NCI-H510A treated with DMSO at 0.1 percent for 48 hours (cell line): ENCODE results near the gene LPP.
"Not testable (repeated sequence)": the region's sequence is repeated elsewhere in the genome, so short reads cannot be mapped to it uniquely, and the experiment has no call there.

Source experiments
- DNase-seq: peaks from one replicate; lab custom pipeline; 2025; lab: John Stamatoyannopoulos, UW

LPP gene, protein sequence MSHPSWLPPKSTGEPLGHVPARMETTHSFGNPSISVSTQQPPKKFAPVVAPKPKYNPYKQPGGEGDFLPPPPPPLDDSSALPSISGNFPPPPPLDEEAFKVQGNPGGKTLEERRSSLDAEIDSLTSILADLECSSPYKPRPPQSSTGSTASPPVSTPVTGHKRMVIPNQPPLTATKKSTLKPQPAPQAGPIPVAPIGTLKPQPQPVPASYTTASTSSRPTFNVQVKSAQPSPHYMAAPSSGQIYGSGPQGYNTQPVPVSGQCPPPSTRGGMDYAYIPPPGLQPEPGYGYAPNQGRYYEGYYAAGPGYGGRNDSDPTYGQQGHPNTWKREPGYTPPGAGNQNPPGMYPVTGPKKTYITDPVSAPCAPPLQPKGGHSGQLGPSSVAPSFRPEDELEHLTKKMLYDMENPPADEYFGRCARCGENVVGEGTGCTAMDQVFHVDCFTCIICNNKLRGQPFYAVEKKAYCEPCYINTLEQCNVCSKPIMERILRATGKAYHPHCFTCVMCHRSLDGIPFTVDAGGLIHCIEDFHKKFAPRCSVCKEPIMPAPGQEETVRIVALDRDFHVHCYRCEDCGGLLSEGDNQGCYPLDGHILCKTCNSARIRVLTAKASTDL

DNA sequence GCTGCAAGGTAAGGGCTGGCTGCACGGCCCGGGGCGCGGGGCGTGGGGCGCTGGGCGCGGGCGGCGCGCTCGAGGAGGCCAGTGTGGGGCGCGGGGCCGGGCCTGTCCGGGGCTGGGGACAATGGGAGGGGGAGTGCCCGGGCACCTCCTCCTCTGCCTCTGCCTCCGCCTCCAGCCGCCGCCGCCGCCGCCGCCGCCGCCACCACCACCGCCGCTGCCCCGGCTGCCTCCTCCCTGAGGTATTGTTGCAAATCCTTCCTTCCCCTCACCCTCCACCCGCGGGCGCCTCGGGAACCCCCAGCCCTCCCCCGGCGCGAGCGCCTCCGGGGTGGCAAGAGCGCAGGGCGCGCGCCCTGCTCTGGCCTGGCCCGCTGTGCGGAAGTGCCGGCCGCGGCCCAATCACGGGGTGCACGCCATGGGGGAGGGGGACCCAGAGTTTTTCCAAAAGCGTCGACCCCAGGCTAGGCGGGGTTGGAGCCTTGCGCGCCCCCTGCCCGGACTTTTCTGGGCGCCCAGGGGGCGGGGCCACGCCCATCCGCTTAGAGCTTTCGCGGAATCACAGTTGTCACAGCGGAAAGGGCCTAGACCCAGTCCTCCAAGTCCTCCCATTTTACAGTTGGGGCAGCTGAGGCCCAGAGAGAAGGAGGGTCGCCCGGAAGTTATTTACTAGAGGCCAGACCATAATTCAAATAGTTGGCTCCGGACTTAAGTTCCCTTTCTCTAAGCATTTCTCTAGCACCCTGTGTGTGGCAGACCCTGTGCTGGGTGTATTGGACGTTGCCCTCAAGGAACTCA lies at the start of gene LPP:
LPP (plus strand) TSS at position 144 of the 795 bp plus-strand sequence. CDS start 251,964 bp downstream, outside the sequence.
- peak; percentile 62 for DNase-seq

DNA sequence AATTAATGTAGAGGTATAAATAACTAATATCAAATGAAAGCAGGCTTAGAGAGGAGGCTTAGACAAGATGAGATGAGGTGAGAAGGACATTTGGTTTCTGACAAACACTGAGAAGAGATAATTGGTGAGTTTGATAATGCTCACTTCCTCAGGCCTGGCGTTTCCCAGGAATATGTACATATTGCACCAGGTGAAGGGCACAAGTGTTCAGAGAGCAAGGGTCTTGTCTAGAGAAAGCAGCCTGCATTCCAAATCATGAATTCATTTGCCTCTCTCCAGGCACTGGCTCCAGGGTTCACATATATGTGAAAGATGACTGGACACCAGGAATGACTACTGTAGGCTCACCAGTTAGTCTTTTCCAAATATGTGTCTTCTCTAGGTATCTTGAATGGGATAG lies 48.0 kb upstream of the LPP start:
- DNase-seq, result no peak

GRCh38 chr3:188106454-188106853 lies 47.5 kb upstream of the LPP start:
- no peak for DNase-seq

- no peak for DNase-seq
Observed at GRCh38 chr3:188106887-188107830, 46.8 kb upstream of the LPP start.

DNA sequence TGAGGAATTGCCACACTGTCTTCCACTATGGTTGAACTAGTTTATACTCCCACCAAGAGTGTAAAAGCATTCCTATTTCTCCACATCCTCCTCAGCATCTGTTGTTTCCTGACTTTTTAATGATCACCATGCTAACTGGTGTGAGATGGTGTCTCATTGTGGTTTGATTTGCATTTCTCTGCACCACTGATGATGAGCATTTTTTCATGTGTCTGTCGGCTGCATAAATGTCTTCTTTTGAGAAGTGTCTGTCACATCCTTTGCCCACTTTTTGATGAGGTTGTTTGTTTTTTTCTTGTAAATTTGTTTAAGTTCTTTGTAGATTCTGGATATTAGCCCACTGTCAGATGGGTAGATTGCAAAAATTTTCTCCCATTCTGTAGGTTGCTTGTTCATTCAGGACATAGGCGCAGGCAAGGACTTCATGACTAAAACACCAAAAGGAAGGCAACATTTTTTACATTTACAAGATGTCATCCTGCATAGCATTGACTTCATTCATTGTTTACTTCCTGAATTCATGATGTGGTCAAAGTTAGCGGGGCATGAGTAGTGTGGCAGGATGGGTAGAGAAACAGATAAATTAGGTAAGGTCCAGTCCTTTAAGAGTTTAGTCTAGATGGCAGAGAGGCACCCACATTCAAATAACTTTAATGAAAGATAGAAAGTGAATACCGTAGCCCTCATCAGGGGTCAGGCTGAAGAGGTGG lies 45.1 kb upstream of the LPP start:
- no peak for DNase-seq

DNA sequence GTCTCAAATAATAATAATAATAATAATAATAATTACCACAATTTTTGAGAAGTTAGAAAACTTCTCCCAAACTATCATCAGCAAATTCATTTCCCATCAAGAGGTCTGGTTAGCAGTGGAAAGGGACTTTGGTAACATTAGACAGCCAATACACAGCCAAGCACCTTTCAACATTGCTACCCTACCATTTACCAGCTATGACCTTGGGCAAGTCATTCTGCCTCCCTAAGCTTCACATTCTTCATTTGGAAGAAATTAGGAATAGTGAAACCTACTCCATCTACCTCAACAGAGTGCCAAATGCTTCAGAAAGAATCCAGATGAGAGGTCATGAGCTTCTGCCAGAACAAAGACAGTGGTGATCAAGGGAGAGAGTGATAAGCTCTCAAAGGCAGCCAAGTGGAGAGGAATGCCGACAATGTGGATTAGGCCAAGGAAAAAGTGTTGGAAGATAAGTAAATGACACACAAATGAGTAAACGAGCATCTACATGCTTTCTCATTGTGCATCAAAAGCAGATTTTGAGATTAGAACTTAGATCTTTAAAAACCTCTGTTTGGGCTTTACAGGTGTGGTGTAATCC lies 42.9 kb upstream of the LPP start:
- DNase-seq, result no peak

DNA sequence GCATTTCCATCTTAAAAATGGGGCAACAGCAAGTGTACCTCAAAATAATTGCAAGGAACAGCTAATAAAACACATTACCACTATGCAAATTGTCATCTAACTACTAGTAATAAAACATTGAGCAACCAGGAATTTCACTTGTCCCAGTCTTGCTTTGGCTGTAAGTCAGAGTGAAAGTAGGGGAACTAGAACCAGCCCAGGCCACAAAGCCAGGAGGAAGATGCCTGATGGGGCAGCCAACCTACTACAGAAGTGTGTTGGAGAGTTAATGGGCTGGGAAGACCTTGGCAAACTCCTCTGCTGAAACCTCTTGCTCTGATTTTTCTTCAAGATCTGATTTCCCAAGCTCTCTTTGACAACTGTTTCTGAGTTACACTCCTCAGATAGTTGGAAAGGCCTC lies 40.2 kb upstream of the LPP start:
- no peak for DNase-seq

DNA sequence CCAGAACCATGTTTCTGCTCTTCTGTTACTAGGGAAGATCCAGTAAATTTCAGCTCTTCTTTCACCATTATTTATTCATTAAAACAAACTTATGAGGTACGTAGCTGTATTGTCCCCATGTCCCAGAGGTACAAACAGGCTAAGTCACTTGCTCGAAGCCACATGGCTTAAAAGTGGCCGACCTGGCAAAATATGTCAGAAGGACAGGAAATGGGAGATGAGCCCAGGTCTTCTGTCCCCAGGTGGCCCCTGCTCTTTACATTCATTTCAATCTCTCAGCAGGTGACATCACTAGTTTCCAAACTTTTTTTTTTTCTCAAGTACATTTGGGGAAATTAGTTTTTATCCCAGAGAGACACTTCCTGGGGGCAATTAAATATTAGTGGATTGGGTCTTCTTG lies 34.1 kb upstream of the LPP start:
- DNase-seq, result no peak

DNA sequence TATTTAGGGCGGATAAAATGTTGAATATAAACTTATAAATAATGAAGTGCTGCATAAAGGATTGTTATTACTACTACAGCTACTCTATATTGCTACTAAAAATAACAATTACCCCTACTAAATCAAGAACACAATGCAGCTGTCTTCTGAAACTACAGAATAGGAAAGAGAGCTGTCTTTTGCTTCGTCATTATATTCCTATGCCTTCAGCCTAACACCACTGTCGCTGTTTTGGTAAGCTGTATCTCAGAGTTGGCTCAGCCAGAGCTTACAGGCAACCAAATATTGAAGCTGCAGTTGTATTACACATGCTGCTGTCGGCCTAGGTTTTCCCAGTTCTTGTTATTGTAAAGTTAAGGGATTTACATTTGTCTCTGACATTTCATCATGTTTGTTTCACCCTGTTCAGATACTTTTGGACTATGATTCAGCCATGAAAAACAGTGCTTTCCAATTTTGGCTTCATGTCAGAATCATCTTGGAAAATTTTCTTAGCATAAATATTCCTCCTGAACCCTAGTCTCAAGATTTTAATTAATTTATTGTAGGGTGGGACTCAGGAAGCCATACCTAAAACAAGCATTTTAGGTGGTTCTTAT lies 31.3 kb upstream of the LPP start:
- DNase-seq, result no peak

DNA sequence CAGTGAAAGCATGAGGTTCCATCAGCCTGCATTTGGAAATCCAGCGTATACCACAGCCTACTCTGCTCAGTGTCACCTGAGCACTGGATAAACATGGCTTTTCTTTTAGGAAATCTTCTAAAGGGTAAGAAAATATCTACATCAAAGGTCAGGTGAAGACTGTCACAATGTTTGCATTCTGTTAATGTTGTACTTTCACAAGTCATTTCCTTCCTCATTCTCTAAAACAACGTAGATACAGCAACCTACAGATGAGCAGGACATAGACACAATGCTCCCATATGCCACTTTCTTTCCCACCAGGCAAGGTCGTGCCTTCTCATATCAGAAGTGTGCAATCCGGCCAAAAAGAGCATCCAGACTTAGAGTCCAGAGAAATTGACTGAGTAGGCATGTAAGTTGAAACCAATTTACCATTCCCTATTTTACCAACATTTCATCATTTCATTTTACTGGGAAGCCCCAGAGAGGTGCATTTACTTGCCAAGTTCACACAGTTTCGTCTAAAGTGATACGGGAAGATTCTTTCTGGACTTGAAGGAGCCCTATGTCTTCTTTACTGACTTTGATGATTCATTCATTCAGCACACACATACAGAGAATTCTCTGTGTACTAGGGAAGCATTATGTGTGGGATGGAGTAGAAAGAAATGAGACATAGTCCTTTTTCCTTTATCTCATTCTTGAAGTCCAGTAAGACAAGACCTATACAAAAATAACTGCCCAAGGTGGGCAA lies 30.6 kb upstream of the LPP start:
- DNase-seq, result no peak

DNA sequence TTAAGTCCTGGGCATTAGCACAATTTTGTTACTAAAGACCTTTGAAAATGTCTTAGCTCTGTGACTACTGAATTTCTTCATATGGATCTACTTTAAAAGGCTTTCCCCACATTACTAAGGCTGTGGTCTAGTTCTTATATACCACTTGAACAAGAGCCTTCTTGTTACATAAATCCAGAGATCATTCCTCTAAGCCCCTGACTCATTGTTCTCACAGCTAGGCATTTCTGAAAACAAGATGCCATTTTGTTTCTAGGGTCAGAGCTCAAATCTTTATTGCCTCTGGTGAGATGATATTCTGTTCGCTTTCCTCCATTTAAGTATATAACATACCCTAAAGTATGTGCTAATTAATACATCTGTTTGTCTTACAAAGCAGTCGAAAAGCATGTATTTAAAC lies 29.8 kb upstream of the LPP start:
- no peak for DNase-seq

GRCh38 chr3:188125076-188125475 lies 28.9 kb upstream of the LPP start:
- no peak for DNase-seq

- DNase-seq, result no peak
Observed at GRCh38 chr3:188126276-188126675, 27.7 kb upstream of the LPP start.

- no peak for DNase-seq
Observed at GRCh38 chr3:188126934-188127333, 27.0 kb upstream of the LPP start.

GRCh38 chr3:188128905-188129304 lies 25.1 kb upstream of the LPP start:
- DNase-seq, result no peak

DNA sequence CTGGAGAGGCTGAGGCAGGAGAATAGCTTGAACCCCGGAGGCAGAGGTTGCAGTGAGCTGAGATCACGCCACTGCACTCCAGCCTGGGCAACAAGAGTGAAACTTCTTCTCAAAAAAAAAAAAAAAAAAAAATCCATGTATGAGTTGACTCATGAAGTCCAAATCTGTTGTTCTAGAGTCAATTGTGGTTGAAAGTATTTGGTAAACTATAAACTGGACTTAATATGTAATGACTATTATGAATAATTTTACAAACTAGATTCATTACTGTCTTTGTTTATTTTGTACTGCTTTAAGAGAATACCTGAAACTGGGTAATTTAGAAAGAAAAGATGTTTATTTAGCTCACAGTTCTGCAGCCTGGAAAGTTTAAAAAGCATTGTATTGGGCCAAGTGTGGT lies 22.9 kb upstream of the LPP start:
- DNase-seq, result not testable (repeated sequence)

DNA sequence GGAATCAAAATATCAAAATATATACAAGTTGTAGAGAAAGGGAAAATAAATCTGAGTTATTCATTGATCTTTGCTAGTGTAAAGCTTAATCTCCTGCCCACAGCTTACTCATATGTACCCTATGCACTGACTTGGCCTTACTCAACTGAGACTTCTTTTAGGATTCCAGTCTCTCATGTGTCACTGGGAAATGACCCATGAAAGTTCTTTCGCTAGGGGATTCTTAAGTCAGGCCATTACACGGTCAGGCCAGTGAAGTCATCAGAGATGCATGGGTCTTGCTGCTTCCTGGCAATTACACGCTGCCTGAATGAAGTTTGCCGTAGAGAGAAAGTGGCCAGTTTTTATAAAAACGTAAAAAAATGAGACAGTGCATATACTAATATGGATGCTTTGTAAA lies 20.7 kb upstream of the LPP start:
- DNase-seq, result no peak

DNA sequence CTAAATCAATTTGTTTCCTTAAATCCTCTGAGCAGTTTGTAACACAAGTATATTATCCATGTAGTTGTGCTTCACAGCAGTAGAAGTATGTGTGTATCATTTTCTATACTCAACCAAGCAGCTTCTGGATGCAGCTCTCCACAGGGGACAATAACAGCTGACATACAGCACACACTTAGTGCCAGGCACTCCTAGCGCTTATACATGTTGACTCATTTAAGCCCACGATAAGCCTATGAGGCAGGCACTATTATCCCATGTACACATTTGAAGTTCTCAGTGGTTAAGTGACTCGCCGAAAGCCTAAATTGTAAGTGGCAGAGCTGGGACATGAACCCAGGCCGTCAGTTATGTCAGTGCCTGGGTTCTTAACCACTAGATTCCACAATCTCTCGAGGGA lies 20.3 kb upstream of the LPP start:
- DNase-seq, result no peak

DNA sequence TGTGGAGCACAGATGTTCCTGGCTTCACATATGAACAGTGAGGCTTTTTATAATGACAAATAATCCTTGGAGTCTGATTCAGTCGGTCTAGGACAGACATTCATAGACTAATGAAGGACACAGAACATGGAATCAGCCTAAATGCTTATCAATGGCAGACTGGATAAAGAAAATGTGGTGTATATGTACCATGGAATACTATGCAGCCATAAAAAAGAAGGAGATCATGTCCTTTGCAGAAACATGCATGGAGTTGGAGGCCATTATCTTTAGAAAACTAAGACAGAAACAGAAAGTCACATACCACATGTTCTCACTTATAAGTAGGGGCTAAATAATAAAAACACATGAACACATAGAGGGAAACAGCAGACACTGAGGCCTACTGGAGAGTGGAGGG lies 19.9 kb upstream of the LPP start:
- DNase-seq, result no peak

GRCh38 chr3:188134856-188135255 lies 19.1 kb upstream of the LPP start:
- DNase-seq, result no peak
